ENCODE results near the gene CUTC.

Gene CUTC

DNA sequence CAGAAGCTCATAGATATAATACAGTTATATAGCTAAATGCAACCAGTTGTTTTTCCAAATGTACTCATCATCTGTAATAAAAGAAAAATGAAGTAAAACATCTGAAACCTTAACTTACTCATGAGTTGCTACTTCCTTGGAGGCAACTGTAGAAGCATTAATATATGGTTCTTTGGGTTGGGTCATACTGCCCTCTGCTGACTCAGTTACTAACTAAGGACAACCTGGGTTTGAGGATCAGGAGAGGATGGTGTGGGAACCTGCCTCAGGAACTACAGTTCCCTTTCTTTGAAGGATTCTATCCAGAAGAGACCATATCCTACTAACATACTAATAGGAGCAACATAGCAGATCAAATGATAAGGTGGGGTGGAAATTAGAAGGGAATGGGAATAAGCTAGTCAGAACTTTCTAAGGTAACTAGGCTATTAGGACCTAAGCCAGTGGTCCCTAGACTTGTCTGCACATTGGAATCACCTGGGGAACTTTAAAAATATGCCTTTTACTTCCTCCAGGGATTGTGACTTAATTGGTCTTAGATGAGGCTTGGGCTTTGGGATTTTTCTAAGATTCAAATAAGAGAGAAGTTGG lies 20.8 kb upstream of the CUTC start:
- TF ChIP-seq, protein P1, sequence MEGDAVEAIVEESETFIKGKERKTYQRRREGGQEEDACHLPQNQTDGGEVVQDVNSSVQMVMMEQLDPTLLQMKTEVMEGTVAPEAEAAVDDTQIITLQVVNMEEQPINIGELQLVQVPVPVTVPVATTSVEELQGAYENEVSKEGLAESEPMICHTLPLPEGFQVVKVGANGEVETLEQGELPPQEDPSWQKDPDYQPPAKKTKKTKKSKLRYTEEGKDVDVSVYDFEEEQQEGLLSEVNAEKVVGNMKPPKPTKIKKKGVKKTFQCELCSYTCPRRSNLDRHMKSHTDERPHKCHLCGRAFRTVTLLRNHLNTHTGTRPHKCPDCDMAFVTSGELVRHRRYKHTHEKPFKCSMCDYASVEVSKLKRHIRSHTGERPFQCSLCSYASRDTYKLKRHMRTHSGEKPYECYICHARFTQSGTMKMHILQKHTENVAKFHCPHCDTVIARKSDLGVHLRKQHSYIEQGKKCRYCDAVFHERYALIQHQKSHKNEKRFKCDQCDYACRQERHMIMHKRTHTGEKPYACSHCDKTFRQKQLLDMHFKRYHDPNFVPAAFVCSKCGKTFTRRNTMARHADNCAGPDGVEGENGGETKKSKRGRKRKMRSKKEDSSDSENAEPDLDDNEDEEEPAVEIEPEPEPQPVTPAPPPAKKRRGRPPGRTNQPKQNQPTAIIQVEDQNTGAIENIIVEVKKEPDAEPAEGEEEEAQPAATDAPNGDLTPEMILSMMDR (IDR thresholded peaks at IDR 0.05; ENCODE audit: low read depth, low read length), result peak; percentile 46
- DNase-seq, result peak; percentile 33
- Histone ChIP-seq H3K9me3 (ENCODE audit: severe bottlenecking) (no peaks in the 10 kb centered on the region), H3K4me3 (ENCODE audit: low read depth, low read length) (no peak overlapping the region), H3K27me3 (ENCODE audit: insufficient read depth, low read depth, severe bottlenecking) (no peaks in the 10 kb centered on the region), H3K27ac (no peak overlapping the region), H3K36me3 (peaks cover 21% of the 10 kb centered on the region)

DNA sequence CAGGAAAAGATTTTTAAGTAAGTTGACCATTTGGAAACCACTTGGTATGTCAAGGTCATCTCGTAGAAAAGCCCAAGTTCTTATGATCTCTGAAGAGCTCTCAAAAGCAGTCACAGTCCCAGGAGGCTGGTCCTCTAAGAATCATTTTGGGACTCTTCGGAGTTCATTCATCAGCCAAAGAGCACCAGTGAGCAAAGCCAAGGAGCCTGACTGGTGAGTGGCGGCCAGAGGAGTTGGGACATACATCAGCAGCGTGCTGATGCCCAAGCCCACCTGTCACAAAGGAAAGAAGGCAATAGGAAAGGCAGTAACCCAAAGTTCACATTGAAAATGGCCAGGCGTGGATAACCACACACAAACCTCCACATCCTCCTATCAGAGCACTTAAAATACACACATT lies 17.6 kb upstream of the CUTC start:
- Histone ChIP-seq H3K27ac (no peak overlapping the region), H3K36me3 (peaks cover 30% of the 10 kb centered on the region), H3K27me3 (ENCODE audit: insufficient read depth, low read depth, severe bottlenecking) (no peaks in the 10 kb centered on the region), H3K9me3 (ENCODE audit: severe bottlenecking) (no peaks in the 10 kb centered on the region), H3K4me3 (ENCODE audit: low read depth, low read length) (no peak overlapping the region)
- TF ChIP-seq, protein P1 (IDR thresholded peaks at IDR 0.05; ENCODE audit: low read depth, low read length), result no peak
- DNase-seq, result no peak

GRCh38 chr10:99720387-99720786 lies 11.6 kb upstream of the CUTC start:
- H3K27me3 ChIP-seq (ENCODE audit: insufficient read depth, low read depth, severe bottlenecking), result no peaks in the 10 kb centered on the region
- H3K9me3 ChIP-seq (ENCODE audit: severe bottlenecking), result no peaks in the 10 kb centered on the region
- H3K4me3 ChIP-seq (ENCODE audit: low read depth, low read length), result no peak overlapping the region
- peaks cover 72% of the 10 kb centered on the region for H3K36me3 ChIP-seq
- no peak overlapping the region for H3K27ac ChIP-seq
- TF ChIP-seq, protein P1 (IDR thresholded peaks at IDR 0.05; ENCODE audit: low read depth, low read length), result no peak
- no peak for DNase-seq

DNA sequence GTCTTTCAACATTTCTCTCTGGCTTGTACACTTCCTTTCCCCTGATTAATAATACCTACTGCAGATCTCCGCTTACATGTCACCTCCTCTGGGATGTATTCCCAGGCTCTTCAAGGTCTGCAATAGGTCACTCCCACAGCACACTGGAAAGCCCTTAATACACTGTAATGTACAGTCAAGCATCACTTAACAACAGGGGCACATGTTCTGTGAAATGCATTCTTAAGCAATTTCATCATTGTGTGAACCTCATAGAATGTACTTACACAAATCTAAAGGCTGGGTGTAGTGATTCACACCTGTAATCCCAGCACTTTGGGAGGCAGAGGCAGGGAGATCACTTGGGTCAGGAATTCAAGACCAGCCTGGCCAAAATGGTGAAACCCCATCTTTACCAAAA lies 2.0 kb upstream of the CUTC start:
- H3K27me3 ChIP-seq (ENCODE audit: insufficient read depth, low read depth, severe bottlenecking), result no peaks in the 10 kb centered on the region
- DNase-seq, result no peak

DNA sequence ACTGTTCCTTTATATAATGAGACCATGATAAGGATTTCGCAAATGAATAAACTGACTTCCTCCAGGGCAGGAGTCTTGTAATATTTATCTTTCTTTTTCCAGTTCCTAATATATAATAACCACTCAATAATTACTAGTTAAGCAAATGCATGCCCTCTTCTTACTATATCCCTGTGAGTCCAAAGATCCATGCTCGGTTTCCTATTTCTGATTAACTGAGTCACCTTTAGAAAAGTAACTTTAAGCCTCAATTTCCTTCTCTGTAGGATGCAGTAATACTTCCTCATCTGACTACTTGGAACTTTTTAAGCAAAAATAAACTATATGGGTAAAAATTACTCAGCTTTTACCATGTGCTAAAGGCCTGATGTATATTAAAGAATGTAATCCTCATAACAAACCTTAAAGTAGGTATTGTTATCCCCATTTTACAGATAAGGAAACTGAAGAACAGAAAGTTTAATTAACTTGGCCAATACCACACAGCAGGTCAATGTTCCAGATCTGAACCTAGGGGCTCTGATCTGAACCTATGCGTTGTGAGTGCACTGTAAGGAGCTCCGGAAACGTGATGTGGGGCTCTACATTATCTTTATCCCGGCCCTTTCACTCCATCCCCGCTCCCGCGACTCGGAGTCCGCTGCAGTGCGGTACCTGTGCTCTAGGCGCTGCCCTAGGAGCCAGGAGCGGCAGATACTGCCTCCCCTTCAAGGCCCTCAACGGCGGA lies 565 bp upstream of the CUTC start:
- no peaks in the 10 kb centered on the region for H3K27me3 ChIP-seq (ENCODE audit: insufficient read depth, low read depth, severe bottlenecking)
- H3K9me3 ChIP-seq (ENCODE audit: severe bottlenecking), result no peaks in the 10 kb centered on the region
- H3K27ac ChIP-seq, result peak overlapping the region; percentile 71
- H3K4me3 ChIP-seq (ENCODE audit: low read depth, low read length), result peak overlapping the region; percentile 92
- no peak for DNase-seq
- peaks cover 22% of the 10 kb centered on the region for H3K36me3 ChIP-seq
- TF ChIP-seq, protein P1 (IDR thresholded peaks at IDR 0.05; ENCODE audit: low read depth, low read length), result no peak

More for the DNA sequence above, 2.0 kb upstream of the CUTC start:
- Histone ChIP-seq H3K36me3 (peaks cover 36% of the 10 kb centered on the region), H3K4me3 (ENCODE audit: low read depth, low read length) (no peak overlapping the region), H3K9me3 (ENCODE audit: severe bottlenecking) (no peaks in the 10 kb centered on the region), H3K27ac (no peak overlapping the region)
- TF ChIP-seq, protein P1 (IDR thresholded peaks at IDR 0.05; ENCODE audit: low read depth, low read length), result no peak

Data from WERI-Rb-1 (cell line).